Transverse colon (tissue), 4 donors: ENCODE measurements around the gene MAP10. TPM values are rescaled to one million over a fixed set of nuclear protein-coding genes. Genes with fewer than 3 reads are reported as not detected.

Source experiments
- DNase-seq: peaks from one replicate; pipeline ENCODE4 v3.0.0-alpha.2; 2019
- H3K27ac ChIP-seq, 4 donors: fragments of 200-600 bp; sonication (generic); 2 replicates each; pipeline ENCODE4 v1.5.1; 2016 to 2018; ENCODE audit warnings: inconsistent platforms in 4 of 4
- H3K27me3 ChIP-seq: fragments of 200-600 bp; sonication (generic); 2 replicates; pipeline ENCODE4 v1.5.1; 2017; ENCODE audit warnings: inconsistent platforms
- H3K36me3 ChIP-seq, 4 donors: fragments of 200-600 bp; sonication (generic); 2 replicates each; pipeline ENCODE4 v1.5.1; 2017 to 2019; ENCODE audit warnings: inconsistent platforms in 4 of 4
- H3K4me1 ChIP-seq, 4 donors: fragments of 200-600 bp; sonication (generic); 2 replicates each; pipeline ENCODE4 v1.5.1; 2017 to 2020; ENCODE audit warnings: inconsistent platforms in 4 of 4
- H3K4me3 ChIP-seq, 4 donors: fragments of 200-600 bp; sonication (generic); 1 replicate in 1 of 4; 2 replicates in 3 of 4; pipeline versions ENCODE4 v1.5.1 to v1.6.1; 2017 to 2019; ENCODE audit warnings: inconsistent platforms in 4 of 4
- H3K9me3 ChIP-seq, 2 donors: fragments of 200-600 bp; sonication (generic); 2 replicates each; pipeline ENCODE4 v1.5.1; 2017 to 2019; ENCODE audit warnings: inconsistent platforms in 2 of 2
- EP300 ChIP-seq: sonication (generic); formaldehyde crosslinking; IDR thresholded peaks from one replicate; pipeline ENCODE4 v1.6.1; 2017; ENCODE audit warnings: antibody characterized with exemption, low read depth
- POLR2A ChIP-seq: fragments of 450-650 bp; IDR thresholded peaks from one replicate; pipeline ENCODE4 v1.6.1; 2016; ENCODE audit warnings: antibody characterized with exemption, mild to moderate bottlenecking, moderate library complexity
- POLR2AphosphoS5 ChIP-seq, 3 donors: sonication (generic); formaldehyde crosslinking; IDR thresholded peaks; one replicate each; pipeline ENCODE4 v1.6.1; 2016; ENCODE audit warnings: antibody characterized with exemption in 3 of 3
- WGBS, 2 donors: methylation state at CpG; one replicate each; pipeline ENCODE4 v1.1.5; 2018; ENCODE audit warnings: low coverage in 1 of 2; 5-methylcytosine and 5-hydroxymethylcytosine counted together
- in situ Hi-C, 4 donors: fragments of 200-750 bp; cut with MboI; loops; one replicate each; pipeline versions ENCODE4 v1.15.0 to v1.15.1; 2017; ENCODE audit warnings: low sequenced_read_pairs in 3 of 4, low pct_ligation_motif_present in 1 of 4, low pct_unique_long_range_greater_than_20kb in 1 of 4
- intact Hi-C: fragments of 100-400 bp; cut with DNase I; formaldehyde crosslinking; loops from one replicate; pipeline ENCODE4 v1.15.1; 2023; ENCODE audit warnings: low total_unique reads
- total RNA-seq, 4 donors: library from RNA; depleted of rRNA; stranded (reverse); fragments of >200 nt; gene quantifications; one replicate each; pipeline ENCODE4 v1.1.0, GENCODE V29; 2016
- TF ChIP-seq, protein P1 (sequence below), 5 experiments: fragments of 200-600 bp in 3 of 5; fragments of 450-650 bp in 2 of 5; sonication (generic) in 3 of 5; IDR thresholded peaks; 1 replicate in 2 of 5; 2 replicates in 3 of 5; pipeline ENCODE4 v1.5.1; 2016 to 2017; ENCODE audit warnings: antibody characterized with exemption in 5 of 5, inconsistent platforms in 3 of 5, mild to moderate bottlenecking in 2 of 5, moderate library complexity in 1 of 5

The MAP10 gene
- total RNA-seq, 4 donors from 2014 or later = 1.7 to 2.3 TPM; not detected in 2

DNA sequence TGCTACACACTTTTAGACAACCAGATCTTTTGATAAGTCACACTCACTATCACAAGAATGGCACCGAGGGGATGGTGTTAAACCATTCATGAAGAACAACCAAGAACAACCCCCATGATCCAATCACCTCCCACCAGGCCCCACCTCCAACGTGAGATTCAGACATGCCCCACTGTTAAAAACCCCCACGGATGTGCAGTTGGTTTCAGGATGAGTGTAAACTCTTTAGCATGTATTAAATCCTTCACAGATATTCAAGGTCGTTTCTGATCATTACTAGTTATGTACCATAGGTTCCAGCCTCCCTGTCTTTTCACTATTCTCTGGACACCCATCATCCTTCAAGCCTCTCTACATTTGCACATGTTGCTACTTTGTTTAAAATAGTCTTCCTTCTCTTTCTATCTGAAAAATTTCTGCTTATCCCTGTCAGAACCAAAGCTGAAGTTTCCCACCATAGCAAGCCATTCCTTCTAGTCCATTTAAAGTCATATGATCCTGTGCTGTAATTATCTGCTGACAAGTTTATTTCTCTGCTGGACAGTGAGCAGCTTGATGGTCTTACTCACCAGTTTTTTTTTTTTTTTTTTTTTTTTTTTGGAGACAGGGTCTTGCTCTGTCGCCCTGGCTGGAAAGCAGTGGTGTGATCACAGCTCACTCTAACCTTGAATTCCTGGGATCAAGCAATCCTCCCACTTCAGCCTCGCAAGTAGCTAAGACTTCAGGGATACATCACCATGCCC is 36.8 kb downstream of the MAP10 start:
- intact Hi-C loops (no loop called here), in situ Hi-C loops (no loop called here)
- TF ChIP-seq POLR2AphosphoS5 (IDR thresholded peaks at IDR 0.05) (no peak), POLR2A (no peak), EP300 (no peak)
- TF ChIP-seq, protein P1, sequence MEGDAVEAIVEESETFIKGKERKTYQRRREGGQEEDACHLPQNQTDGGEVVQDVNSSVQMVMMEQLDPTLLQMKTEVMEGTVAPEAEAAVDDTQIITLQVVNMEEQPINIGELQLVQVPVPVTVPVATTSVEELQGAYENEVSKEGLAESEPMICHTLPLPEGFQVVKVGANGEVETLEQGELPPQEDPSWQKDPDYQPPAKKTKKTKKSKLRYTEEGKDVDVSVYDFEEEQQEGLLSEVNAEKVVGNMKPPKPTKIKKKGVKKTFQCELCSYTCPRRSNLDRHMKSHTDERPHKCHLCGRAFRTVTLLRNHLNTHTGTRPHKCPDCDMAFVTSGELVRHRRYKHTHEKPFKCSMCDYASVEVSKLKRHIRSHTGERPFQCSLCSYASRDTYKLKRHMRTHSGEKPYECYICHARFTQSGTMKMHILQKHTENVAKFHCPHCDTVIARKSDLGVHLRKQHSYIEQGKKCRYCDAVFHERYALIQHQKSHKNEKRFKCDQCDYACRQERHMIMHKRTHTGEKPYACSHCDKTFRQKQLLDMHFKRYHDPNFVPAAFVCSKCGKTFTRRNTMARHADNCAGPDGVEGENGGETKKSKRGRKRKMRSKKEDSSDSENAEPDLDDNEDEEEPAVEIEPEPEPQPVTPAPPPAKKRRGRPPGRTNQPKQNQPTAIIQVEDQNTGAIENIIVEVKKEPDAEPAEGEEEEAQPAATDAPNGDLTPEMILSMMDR (IDR thresholded peaks at IDR 0.05) = no peak
- no peak overlapping the region for H3K27ac ChIP-seq
- H3K4me1 ChIP-seq = peaks cover 0 to 3% (median 0%) of the 10 kb centered on the region in 4 donors
- H3K27me3 ChIP-seq = no peaks in the 10 kb centered on the region
- no peaks in the 10 kb centered on the region for H3K36me3 ChIP-seq
- no peak for DNase-seq
- H3K4me3 ChIP-seq = no peak overlapping the region
- no peaks in the 10 kb centered on the region for H3K9me3 ChIP-seq
- 74 to 88% methylated on average over 6 of the region's 6 CpGs for WGBS, 2 donors

- Histone ChIP-seq H3K27ac (no peak overlapping the region), H3K4me3 (no peak overlapping the region), H3K36me3 (no peaks in the 10 kb centered on the region), H3K9me3 (no peaks in the 10 kb centered on the region), H3K4me1 (no peaks in the 10 kb centered on the region), H3K27me3 (no peaks in the 10 kb centered on the region)
- in situ Hi-C loops = no loop called here
- TF ChIP-seq POLR2A (no peak), EP300 (no peak), POLR2AphosphoS5 (IDR thresholded peaks at IDR 0.05) (no peak)
- TF ChIP-seq, protein P1 (IDR thresholded peaks at IDR 0.05) = no peak
- intact Hi-C loops = no loop called here
- 88 to 94% methylated on average over 5 of the region's 5 CpGs for WGBS, 2 donors
- no peak for DNase-seq
Observed at GRCh38 chr1:232844791-232845190, 39.6 kb downstream of the MAP10 start.

- H3K4me3 ChIP-seq = no peak overlapping the region
- DNase-seq = no peak
- no peak overlapping the region for H3K27ac ChIP-seq
- no peaks in the 10 kb centered on the region for H3K9me3 ChIP-seq
- no peak for TF ChIP-seq POLR2AphosphoS5 (IDR thresholded peaks at IDR 0.05)
- TF ChIP-seq EP300 = no peak
- no peak for TF ChIP-seq POLR2A
- no peaks in the 10 kb centered on the region for H3K4me1 ChIP-seq
- no peaks in the 10 kb centered on the region for H3K36me3 ChIP-seq
- H3K27me3 ChIP-seq = no peaks in the 10 kb centered on the region
- intact Hi-C loops (no loop called here), in situ Hi-C loops (no loop called here)
- WGBS, 2 donors = 83 to 93% methylated on average over 5 to 6 of the region's 6 CpGs
Observed at GRCh38 chr1:232845406-232845955, 40.3 kb downstream of the MAP10 start.

DNA sequence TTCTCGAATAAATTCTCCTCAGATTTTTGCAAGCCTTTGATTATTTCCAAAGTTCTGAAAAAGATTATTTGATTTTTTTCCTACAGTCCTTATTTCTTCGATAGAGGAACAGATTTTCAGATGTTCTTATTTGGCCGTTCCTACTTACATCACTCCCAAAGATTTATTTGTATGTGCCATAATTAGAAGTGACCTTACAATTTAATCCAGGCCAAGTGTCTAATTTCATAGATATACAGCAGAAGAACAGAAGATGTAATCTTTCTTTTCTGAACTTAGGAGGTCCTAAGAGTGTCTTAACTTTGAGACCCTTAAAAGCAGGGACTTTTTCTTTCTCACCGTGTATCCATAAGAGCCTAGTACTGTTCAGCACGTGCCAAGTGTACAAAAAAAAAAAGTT is 46.3 kb downstream of the MAP10 start:
- Histone ChIP-seq H3K36me3 (no peaks in the 10 kb centered on the region), H3K9me3 (no peaks in the 10 kb centered on the region), H3K4me1 (no peaks in the 10 kb centered on the region), H3K27ac (no peak overlapping the region), H3K27me3 (no peaks in the 10 kb centered on the region), H3K4me3 (no peak overlapping the region)
- WGBS, 2 donors = 45 to 73% methylated on average over 5 of the region's 5 CpGs
- intact Hi-C loops (no loop called here), in situ Hi-C loops (no loop called here)
- TF ChIP-seq POLR2A = no peak
- no peak for TF ChIP-seq POLR2AphosphoS5 (IDR thresholded peaks at IDR 0.05)
- TF ChIP-seq, protein P1 (IDR thresholded peaks at IDR 0.05) = no peak
- TF ChIP-seq EP300 = no peak
- DNase-seq = no peak
